Prostate gland (tissue), 2 donors: Measurements from ENCODE around the gene NID1. TPM values are rescaled to one million over a fixed set of nuclear protein-coding genes. Genes with fewer than 3 reads are reported as not detected.

Source experiments
- DNase-seq: peaks from one replicate; pipeline ENCODE4 v3.0.0-alpha.2; 2019; ENCODE audit warnings: low spot score
- H3K27ac ChIP-seq, 2 donors: fragments of 200-600 bp; sonication (generic); 2 replicates each; pipeline ENCODE4 v1.5.1; 2017 to 2019
- H3K27me3 ChIP-seq: fragments of 200-600 bp; sonication (generic); replicated peaks from 2 replicates; pipeline ENCODE4 v1.5.1; 2019; ENCODE audit not compliant: insufficient read depth
- H3K36me3 ChIP-seq, 2 donors: fragments of 200-600 bp; sonication (generic); 1 replicate in 1 of 2; 2 replicates in 1 of 2; pipeline versions ENCODE4 v1.5.1 to v1.8.1; 2017 to 2019
- H3K4me1 ChIP-seq: fragments of 200-600 bp; sonication (generic); replicated peaks from 2 replicates; pipeline ENCODE4 v1.5.1; 2019
- H3K4me3 ChIP-seq, 2 donors: fragments of 200-600 bp; sonication (generic); 2 replicates each; pipeline ENCODE4 v1.5.1; 2017 to 2019
- H3K9me3 ChIP-seq: fragments of 200-600 bp; sonication (generic); 2 replicates; pipeline ENCODE4 v1.5.1; 2017
- POLR2A ChIP-seq: fragments of 450-650 bp; IDR thresholded peaks from one replicate; pipeline ENCODE4 v1.6.1; 2016; ENCODE audit warnings: antibody characterized with exemption, mild to moderate bottlenecking
- POLR2AphosphoS5 ChIP-seq: sonication (generic); formaldehyde crosslinking; IDR thresholded peaks from one replicate; pipeline ENCODE4 v1.6.1; 2017; ENCODE audit warnings: antibody characterized with exemption
- WGBS: methylation state at CpG from one replicate; pipeline ENCODE4 v1.1.5; 2018; 5-methylcytosine and 5-hydroxymethylcytosine counted together
- intact Hi-C: fragments of 100-400 bp; cut with DNase I; formaldehyde crosslinking; loops from one replicate; pipeline ENCODE4 v1.14.2; 2022
- total RNA-seq, 2 donors: library from RNA; depleted of rRNA; stranded (reverse); fragments of >200 nt; gene quantifications; one replicate each; pipeline ENCODE4 v1.1.0, GENCODE V29; 2016
- TF ChIP-seq, protein P1 (sequence below), 4 experiments: fragments of 200-600 bp in 2 of 4; fragments of 450-650 bp in 2 of 4; sonication (generic) in 2 of 4; IDR thresholded peaks; 1 replicate in 3 of 4; 2 replicates in 1 of 4; pipeline ENCODE4 v1.5.1; 2016 to 2019; ENCODE audit warnings: antibody characterized with exemption in 4 of 4, mild to moderate bottlenecking in 2 of 4, moderate library complexity in 2 of 4

NID1 gene
- total RNA-seq, 2 donors from 2014 or later, result 21.6 to 74.9 TPM

DNA sequence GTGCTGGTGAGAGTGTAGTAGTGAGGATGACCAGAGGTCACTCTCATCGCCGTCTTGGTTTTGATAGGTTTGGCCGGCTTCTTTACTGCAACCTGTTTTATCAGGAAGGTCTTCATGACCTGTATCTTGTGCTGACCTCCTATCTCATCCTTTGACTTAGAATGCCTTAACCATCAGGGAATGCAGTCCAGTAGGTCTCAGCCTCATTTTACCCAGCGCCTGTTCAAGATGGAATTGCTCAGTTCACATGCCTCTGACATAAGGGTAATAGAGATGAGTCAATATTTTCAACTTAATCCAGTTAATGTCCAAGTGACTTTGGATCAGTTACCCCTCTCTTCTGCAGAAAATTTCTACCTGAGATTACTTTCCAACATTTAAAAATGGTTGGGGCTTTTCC, 4.6 kb downstream of the NID1 start:
- no peaks in the 10 kb centered on the region for H3K9me3 ChIP-seq
- H3K27me3 ChIP-seq, result no peaks in the 10 kb centered on the region
- intact Hi-C loops, result loop anchor here (10.0 kb wide), 1 partner anchor 195 kb away; the partner anchor contains the start of gene LYST
- TF ChIP-seq, protein P1, sequence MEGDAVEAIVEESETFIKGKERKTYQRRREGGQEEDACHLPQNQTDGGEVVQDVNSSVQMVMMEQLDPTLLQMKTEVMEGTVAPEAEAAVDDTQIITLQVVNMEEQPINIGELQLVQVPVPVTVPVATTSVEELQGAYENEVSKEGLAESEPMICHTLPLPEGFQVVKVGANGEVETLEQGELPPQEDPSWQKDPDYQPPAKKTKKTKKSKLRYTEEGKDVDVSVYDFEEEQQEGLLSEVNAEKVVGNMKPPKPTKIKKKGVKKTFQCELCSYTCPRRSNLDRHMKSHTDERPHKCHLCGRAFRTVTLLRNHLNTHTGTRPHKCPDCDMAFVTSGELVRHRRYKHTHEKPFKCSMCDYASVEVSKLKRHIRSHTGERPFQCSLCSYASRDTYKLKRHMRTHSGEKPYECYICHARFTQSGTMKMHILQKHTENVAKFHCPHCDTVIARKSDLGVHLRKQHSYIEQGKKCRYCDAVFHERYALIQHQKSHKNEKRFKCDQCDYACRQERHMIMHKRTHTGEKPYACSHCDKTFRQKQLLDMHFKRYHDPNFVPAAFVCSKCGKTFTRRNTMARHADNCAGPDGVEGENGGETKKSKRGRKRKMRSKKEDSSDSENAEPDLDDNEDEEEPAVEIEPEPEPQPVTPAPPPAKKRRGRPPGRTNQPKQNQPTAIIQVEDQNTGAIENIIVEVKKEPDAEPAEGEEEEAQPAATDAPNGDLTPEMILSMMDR (IDR thresholded peaks at IDR 0.05), result no peak
- TF ChIP-seq POLR2AphosphoS5, result no peak
- TF ChIP-seq POLR2A, result no peak
- H3K4me3 ChIP-seq, result no peak overlapping the region
- DNase-seq, result no peak
- no peak overlapping the region for H3K27ac ChIP-seq
- no peaks in the 10 kb centered on the region for H3K36me3 ChIP-seq
- whole genome bisulfite sequencing, result 90% methylated on average over 4 of the region's 4 CpGs
- H3K4me1 ChIP-seq, result no peaks in the 10 kb centered on the region

DNA sequence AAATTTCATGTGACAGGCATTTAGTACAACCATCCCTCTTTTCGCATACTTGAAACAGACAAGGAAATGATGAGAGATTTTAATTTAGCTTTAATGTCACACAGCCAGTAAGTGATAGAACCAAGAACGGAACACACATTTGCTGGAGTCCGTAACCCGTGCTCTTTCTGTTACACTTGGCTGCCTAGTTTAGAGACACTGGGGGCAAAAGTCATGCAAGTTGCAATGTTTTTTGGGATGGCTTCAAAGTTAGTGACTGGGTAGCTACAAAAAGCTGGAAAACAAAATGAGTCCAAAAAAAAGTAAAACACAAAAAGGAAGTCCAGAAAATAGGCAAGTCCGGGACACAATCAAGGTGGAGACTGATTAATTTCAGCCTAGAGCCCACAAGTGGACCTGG, 5.9 kb downstream of the NID1 start:
- H3K27me3 ChIP-seq, result no peaks in the 10 kb centered on the region
- peak overlapping the region; percentile 3 to 50 for H3K27ac ChIP-seq
- no peak for DNase-seq
- TF ChIP-seq, protein P1 (IDR thresholded peaks at IDR 0.05), result no peak
- TF ChIP-seq POLR2AphosphoS5, result no peak
- no peak for TF ChIP-seq POLR2A
- no peaks in the 10 kb centered on the region for H3K36me3 ChIP-seq
- no peak overlapping the region for H3K4me3 ChIP-seq
- intact Hi-C loops, result no loop called here
- no peaks in the 10 kb centered on the region for H3K4me1 ChIP-seq
- H3K9me3 ChIP-seq, result no peaks in the 10 kb centered on the region
- 69% methylated on average over 5 of the region's 5 CpGs for WGBS

DNA sequence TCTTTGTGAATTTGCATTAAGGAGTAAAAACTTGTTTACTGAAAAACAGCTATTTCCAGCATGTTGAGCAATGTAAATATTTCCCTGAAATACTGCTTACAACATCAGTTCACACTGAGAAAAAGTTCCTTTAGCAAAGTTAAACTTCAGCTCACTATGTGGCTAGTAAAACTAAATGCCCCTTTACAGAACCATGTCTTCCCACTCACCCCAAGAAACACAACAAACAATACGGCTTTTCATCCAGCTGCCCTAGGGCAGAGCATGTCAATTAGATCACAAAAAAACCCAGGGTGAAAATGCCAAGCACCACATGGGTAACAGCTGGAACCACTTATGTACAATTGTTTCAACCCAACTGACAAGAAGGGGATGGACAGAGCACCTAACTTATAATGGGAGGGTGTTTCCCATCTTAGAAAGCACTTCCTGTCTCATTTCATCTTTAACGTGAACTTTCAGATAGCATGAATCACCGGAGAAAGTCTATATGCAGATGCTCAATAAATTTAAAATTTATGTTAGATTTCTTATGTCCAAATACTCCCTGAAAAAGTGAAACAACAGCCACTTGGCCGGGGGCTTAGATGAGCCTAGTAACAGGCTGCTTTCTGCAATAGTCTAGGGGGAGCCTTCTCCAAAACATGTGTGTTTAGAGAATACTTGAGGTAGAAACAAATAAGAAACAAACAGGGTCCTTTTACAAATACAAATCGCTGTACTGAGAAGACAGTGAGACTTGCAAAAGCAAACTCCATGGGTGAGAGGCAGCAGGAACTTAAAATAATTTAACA, 6.6 kb downstream of the NID1 start:
- TF ChIP-seq, protein P1 (IDR thresholded peaks at IDR 0.05), result no peak
- TF ChIP-seq POLR2A (no peak), POLR2AphosphoS5 (no peak)
- intact Hi-C loops, result no loop called here
- 18% methylated on average over 5 of the region's 5 CpGs for WGBS
- peak overlapping the region; percentile 3 to 50 for H3K27ac ChIP-seq
- no peaks in the 10 kb centered on the region for H3K36me3 ChIP-seq
- H3K4me3 ChIP-seq, result no peak overlapping the region
- DNase-seq, result no peak
- no peaks in the 10 kb centered on the region for H3K9me3 ChIP-seq
- H3K27me3 ChIP-seq, result no peaks in the 10 kb centered on the region
- no peaks in the 10 kb centered on the region for H3K4me1 ChIP-seq

DNA sequence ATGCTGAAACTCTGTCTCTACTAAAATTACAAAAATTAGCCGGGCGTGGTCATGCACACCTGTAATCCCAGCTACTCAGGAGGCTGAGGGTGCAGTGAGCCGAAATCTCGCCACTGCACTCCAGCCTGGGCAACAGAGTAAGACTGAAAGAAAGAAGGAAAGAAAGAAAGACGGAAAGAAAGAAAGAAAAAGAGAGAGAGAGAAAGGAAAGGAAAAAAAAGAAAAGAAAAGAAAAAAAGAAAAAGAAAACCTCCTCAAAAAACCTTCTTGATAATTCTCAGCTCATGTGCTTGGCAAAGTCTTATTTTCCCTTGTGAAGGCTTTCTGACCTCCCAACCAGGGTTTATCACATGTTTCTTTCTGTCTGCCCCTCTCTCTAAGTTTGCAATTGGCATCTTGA, 7.3 kb downstream of the NID1 start:
- no peak for TF ChIP-seq POLR2AphosphoS5
- TF ChIP-seq, protein P1 (IDR thresholded peaks at IDR 0.05), result no peak
- no peak for TF ChIP-seq POLR2A
- no peaks in the 10 kb centered on the region for H3K27me3 ChIP-seq
- no peaks in the 10 kb centered on the region for H3K9me3 ChIP-seq
- no peak for DNase-seq
- H3K4me1 ChIP-seq, result no peaks in the 10 kb centered on the region
- WGBS, result 92% methylated on average over 5 of the region's 5 CpGs
- no peaks in the 10 kb centered on the region for H3K36me3 ChIP-seq
- intact Hi-C loops, result no loop called here
- H3K27ac ChIP-seq, result peak overlapping the region in 1 of 2 donors; percentile 3
- no peak overlapping the region for H3K4me3 ChIP-seq
